Measurements from ENCODE around the gene ELF2.
"Not testable (repeated sequence)": the region's sequence is repeated elsewhere in the genome, so short reads cannot be mapped to it uniquely, and the experiment has no call there.

Gene ELF2

DNA sequence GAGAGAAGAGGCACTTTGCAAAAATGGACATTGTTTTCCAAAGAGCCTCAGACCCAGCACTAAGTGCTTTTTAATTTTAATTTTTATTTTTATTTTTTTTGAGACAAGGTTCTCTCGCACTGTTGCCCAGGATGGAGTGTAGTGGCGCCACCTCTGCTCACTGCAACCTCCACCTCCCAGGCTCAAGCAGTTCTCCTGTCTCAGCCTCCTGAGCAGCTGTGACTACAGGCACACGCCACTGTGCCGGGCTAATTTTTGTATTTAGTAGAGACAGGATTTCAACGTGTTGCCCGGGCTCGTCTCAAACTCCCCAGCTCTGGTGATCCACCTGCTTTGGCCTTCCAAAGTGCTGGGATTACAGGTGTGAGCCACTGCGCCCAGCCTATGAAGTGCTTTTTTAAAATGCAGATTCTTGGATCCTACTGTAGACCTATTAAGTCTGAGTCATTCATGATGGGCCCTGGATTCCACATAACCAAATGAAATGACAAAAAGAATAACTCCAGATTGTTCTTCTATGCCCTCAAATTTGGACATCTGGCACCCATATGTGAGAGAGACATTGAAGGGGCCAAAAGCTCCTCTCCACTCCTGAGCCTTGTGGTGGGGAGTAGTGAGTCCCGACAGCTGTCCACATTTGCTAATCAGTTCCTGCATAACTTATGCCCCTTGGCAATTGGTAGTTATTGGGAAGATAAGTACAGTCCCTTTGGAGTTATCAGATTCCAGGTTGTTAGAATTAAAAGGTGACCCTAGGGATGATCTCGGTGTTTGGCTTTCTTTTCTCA, 157.9 kb downstream of the ELF2 start:
- DNase-seq (ENCODE audit: low spot score), result no peak

DNA sequence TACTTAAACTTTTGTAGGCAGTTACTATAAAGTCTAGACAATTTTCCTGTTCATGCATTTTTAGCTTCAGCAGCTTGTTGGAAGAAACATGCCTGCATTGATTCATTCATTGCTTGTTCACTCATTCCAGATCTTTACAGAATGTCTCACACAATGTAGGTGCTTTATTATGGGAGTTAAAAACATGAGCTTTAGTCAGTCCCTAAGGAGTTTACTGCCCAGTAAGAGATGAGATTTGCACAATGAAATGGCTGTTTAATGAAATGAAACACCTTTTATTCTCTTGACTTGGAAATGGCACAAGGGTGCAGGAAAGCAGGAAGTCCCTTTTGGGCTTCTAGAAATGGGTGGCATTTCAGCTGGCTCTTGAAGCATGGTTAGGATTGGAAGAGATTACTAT, 158.5 kb downstream of the ELF2 start:
- DNase-seq (ENCODE audit: low spot score), result peak; percentile 32

DNA sequence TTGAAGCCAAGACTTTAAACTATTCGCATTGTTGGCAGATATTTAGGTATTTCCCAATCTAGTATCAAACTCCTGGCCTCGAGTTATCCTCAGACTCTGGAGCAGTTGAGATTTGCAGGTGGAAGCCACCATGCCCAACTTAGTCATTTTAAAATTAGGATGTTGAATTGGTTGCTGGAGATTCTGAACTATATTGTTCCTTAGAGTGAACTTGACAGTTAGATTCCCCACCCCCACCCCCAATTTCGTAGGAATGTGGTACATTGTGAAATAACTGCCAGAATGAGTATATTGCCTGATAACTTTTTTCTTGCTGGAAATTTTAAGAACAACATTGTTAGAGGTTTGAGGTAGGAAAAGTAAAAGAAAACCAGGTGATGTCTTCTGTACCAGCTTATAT, 159.2 kb downstream of the ELF2 start:
- no peak for DNase-seq (ENCODE audit: low spot score)

DNA sequence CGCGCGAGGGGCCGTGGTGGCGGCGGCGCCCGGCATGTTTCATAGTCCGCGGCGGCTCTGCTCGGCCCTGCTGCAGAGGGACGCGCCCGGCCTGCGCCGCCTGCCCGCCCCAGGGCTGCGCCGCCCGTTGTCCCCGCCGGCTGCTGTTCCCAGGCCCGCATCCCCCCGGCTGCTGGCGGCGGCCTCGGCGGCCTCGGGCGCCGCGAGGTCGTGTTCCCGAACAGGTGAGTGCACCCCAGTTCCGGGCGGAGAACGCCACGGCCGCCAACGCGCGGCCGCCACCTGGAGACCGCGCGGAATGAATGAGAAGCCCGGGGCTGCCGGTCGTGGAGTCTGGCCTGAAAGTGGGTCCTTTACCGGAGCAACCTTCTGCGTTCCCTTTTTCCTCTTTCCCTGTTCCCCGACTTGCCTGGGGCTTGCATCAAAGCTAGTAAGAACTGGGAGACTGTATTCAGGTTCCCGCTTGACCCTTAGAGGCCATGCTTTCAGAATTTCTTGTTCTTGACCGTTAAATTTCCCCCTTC, 161.0 kb downstream of the ELF2 start:
- DNase-seq (ENCODE audit: low spot score), result peak; percentile 44

DNA sequence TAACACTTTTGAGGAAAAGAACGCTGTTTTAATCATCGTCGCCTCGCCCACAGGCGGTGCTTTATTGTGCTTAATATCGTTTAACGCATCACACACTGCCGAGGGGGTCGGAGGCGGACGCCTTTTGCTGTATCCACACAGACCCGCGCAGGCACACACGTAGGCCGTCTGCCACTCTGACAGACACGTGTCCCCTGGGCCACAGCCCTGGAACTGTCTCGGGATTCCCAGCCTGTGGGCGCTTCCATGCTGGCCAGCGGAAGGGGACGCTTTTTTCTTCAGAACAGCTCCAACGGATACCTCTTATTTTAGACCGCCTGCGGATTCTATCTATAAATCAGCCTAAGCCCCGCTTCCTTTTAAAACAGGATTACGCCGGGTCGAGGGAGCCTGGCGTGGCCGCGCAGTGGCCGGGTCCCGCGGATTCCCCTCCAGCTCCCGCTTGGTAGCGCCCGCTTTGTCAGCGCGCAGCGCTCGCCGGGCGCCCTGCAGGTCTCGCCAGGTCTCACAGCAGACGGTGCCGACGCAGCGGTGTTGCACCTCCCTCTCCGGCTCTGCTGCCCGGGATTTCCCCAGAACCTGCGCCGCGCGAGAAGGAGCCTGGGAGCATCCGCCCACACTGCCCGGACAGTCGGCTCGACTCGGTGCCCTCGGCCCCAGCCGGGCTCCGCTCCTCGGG, 161.6 kb downstream of the ELF2 start, which contains the start of gene NOCT:
TSS of gene NOCT (plus strand) at position 513 of the 679 bp plus-strand sequence. CDS start 201 bp downstream, outside the sequence.
- peak; percentile 96 for DNase-seq (ENCODE audit: low spot score)

DNA sequence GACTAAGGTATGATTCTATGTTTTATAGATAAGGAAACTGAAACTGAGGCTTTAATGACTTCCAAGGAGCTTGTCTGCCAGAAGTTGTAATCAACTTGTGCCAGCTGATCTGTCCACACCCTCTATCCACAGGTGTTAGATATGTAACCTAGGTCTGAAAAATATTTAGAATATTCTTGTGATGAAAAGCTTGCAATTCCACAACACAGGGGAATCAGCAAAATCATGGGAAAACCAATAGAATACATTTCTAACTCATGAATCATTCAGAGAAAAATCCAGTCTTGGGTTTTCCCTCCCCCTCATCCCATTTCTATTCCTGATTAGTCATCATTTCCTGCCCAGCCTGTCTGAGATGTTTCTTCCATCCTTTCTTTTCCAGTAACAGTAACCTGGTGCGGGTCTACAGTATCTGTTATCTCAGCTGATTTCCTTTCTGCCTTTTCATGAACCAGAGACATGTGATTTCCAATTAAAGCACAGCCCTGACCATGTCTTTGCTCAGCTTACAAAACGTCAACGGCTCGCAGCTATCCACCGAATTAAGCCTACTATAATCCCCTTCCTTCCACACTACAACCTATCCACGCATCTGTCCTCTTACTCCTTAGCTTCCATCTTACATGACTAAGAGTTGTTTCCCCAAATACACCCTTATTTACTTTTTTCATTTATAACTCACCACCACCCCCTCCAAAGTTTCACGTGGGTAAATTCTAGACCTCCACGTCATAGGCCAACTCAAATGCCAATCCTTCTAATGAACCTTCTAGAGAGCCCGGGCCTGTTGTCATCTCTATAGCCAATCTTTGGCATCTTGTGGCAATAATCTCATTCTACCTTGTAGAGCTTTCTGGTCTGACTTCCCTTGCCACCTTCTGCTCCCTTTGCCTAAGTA, 162.4 kb downstream of the ELF2 start:
- peak; percentile 98 for DNase-seq (ENCODE audit: low spot score)

DNA sequence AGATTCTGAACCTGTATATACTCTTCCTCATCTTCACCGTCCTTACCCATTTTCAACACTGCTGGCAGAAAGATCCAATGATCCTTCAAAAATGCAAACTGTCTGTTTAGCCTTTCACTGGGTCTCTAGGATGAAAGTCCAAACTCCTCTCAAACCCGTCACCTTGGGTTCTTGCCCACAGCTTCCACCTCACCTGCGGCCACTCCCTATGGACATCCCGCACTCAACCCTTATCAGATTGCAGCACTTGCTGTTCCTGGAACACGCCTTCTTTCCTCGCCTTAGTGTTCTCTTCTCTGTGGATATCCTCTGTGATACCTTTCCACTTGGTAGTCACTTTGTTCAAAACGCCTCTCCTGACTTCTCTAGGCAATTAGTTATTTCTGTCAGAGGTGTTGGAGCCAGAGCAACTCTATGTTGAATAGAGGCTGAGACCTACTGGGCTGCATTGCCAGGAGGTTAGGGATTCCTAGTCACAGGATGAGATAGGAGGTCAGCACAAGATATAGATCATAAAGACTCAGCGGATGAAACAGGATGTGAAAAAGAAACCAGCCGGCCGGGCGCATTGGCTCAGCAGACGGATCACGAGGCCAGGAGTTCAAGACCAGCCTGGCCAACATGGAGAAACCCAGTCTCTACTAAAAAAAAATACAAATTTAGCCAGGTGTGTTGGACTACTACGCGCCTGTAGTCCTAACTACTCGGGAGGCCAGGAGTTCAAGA, 165.6 kb downstream of the ELF2 start:
- DNase-seq (ENCODE audit: low spot score), result no peak

DNA sequence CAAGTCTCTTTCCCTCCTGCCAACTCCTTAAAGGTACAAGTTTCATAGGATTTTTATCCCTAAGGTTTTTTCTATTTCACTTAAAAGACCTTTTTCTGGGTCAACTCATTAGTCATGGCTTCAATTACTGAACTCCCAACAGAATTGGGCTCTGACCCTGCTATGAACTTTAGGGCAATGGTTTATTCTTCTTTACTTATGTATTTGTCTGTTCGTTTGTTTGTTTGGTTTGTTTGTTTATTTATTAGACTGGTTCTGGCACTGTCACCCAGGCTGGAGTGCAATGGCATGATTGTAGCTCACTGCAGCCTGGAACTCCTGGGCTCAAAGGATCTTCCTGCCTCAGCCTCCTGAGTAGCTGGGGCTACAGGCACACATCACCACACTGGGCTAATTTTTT, 167.3 kb downstream of the ELF2 start:
- no peak for DNase-seq (ENCODE audit: low spot score)

DNA sequence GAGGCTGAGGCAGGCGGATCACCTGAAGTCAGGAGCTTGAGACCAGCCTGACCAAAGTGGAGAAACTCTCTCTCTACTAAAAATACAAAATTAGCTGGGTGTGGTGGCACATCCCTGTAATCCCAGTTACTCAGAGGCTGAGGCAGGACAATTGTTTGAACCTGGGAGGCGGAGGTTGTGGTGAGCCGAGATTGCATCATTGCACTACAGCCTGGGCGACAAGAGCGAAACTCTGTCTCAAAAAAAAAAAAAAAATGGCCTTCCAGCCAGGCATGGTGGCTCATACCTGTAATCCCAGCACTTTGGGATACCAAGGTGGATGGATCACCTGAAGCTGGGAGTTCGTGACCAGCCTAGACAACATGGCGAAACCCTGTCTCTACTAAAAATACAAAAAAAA, 168.7 kb downstream of the ELF2 start:
- not testable (repeated sequence) for DNase-seq (ENCODE audit: low spot score)

DNA sequence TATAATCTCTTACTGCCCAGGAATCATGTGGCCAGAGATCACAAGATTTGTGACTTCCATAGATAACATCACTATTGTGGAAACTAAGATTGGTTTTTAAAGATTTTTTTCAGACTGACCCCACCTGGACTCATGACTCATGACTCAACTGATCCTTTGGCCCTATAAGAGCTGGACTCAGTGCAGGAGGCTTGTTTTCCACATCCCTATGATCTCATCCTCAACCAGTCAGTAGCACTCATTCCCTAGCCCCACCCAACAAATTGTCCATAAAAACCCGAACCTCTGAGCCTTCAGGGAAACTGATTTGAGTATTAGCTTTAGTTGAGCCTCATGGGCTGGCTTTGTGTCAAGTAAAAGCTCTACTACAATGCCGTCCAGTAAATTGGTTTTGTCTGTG, 169.4 kb downstream of the ELF2 start:
- peak; percentile 31 for DNase-seq (ENCODE audit: low spot score)
